GM23248 (cell line): Measurements from ENCODE around the gene CCNF. TPM values are rescaled to one million over a fixed set of nuclear protein-coding genes. Genes with fewer than 3 reads are reported as not detected.
"Not testable (repeated sequence)": the region's sequence is repeated elsewhere in the genome, so short reads cannot be mapped to it uniquely, and the experiment has no call there.

ENCODE experiments used
- DNase-seq: peaks from one replicate; pipeline ENCODE4 v3.0.0-alpha.2; 2015
- H2AFZ ChIP-seq: fragments of 200-600 bp; sonication (generic); 2 replicates; pipeline ENCODE4 v1.6.1; 2016; ENCODE audit warnings: antibody characterized with exemption
- H3F3A ChIP-seq: fragments of 200-600 bp; sonication (generic); 2 replicates; pipeline ENCODE4 v1.6.1; 2016; ENCODE audit warnings: mild to moderate bottlenecking, antibody characterized with exemption, mixed run types; ENCODE audit not compliant: insufficient read depth
- H3K27ac ChIP-seq: fragments of 200-600 bp; sonication (generic); 2 replicates; pipeline ENCODE4 v1.5.1; 2016; ENCODE audit warnings: mild to moderate bottlenecking
- H3K27me3 ChIP-seq: fragments of 200-600 bp; sonication (generic); replicated peaks from 2 replicates; pipeline ENCODE4 v1.6.1; 2016; ENCODE audit warnings: mild to moderate bottlenecking; ENCODE audit not compliant: insufficient read depth
- H3K36me3 ChIP-seq: fragments of 200-600 bp; sonication (generic); 2 replicates; pipeline ENCODE4 v1.6.1; 2016; ENCODE audit warnings: low read depth, mild to moderate bottlenecking
- H3K4me1 ChIP-seq: fragments of 200-600 bp; sonication (generic); 2 replicates; pipeline ENCODE4 v1.6.1; 2016; ENCODE audit warnings: mild to moderate bottlenecking; ENCODE audit not compliant: insufficient read depth
- H3K4me2 ChIP-seq: fragments of 200-600 bp; sonication (generic); one replicate; pipeline ENCODE4 v1.6.1; 2016; ENCODE audit warnings: mild to moderate bottlenecking; ENCODE audit not compliant: unreplicated experiment
- H3K4me3 ChIP-seq: fragments of 200-600 bp; sonication (generic); 2 replicates; pipeline ENCODE4 v1.5.1; 2016; ENCODE audit warnings: mild to moderate bottlenecking
- H3K79me2 ChIP-seq: fragments of 200-600 bp; sonication (generic); 2 replicates; pipeline ENCODE4 v1.6.1; 2016; ENCODE audit warnings: mild to moderate bottlenecking; ENCODE audit not compliant: insufficient read depth
- H3K9ac ChIP-seq: fragments of 200-600 bp; sonication (generic); 2 replicates; pipeline ENCODE4 v1.6.1; 2016; ENCODE audit warnings: mild to moderate bottlenecking
- H3K9me2 ChIP-seq: fragments of 200-600 bp; sonication (generic); 2 replicates; pipeline ENCODE4 v1.6.1; 2016; ENCODE audit warnings: mixed run types, mild to moderate bottlenecking, moderate library complexity; ENCODE audit not compliant: insufficient read depth
- H3K9me3 ChIP-seq: fragments of 200-600 bp; sonication (generic); one replicate; pipeline ENCODE4 v1.6.1; 2017; ENCODE audit warnings: low read depth
- H4K20me1 ChIP-seq: fragments of 200-600 bp; sonication (generic); 2 replicates; pipeline ENCODE4 v1.6.0; 2016; ENCODE audit not compliant: insufficient read depth
- EZH2 ChIP-seq: fragments of 200-600 bp; sonication (generic); IDR thresholded peaks from 2 replicates; pipeline ENCODE4 v1.6.1; 2018; ENCODE audit warnings: antibody characterized with exemption, mild to moderate bottlenecking; ENCODE audit not compliant: insufficient read depth, poor library complexity, severe bottlenecking
- EZH2phosphoT487 ChIP-seq: fragments of 200-600 bp; sonication (generic); IDR thresholded peaks from 2 replicates; pipeline ENCODE4 v1.6.1; 2018; ENCODE audit warnings: antibody characterized with exemption, moderate library complexity, mild to moderate bottlenecking, low read depth; ENCODE audit not compliant: insufficient read depth
- WGBS, 2 experiments: methylation state at CpG; one replicate each; pipeline ENCODE4 v1.1.6; 2015 to 2017; ENCODE audit warnings: low lambda C conversion rate in 2 of 2, low coverage in 1 of 2; ENCODE audit errors: missing lambda C conversion rate in 2 of 2; 5-methylcytosine and 5-hydroxymethylcytosine counted together
- in situ Hi-C: fragments of 300-500 bp; cut with MboI; formaldehyde crosslinking; loops from 2 replicates; pipeline ENCODE4 v1.15.0; 2020
- polyA plus RNA-seq: library from polyadenylated mRNA; unstranded; fragments of >200 nt; fragmentation: Nextera tagmentation; extraction: Ambion mirVana; gene quantifications from 2 replicates; pipeline ENCODE4 v1.2.1, GENCODE V29; 2016
- total RNA-seq: library from RNA; depleted of rRNA; stranded (reverse); fragments of >200 nt; shearing (Covaris generic); gene quantifications from 2 replicates; pipeline ENCODE4 v1.2.3, GENCODE V29; 2014

The CCNF gene
- total and polyA plus RNA-seq, 2 experiments from 2014 or later, result 9.3 to 11.5 TPM

DNA sequence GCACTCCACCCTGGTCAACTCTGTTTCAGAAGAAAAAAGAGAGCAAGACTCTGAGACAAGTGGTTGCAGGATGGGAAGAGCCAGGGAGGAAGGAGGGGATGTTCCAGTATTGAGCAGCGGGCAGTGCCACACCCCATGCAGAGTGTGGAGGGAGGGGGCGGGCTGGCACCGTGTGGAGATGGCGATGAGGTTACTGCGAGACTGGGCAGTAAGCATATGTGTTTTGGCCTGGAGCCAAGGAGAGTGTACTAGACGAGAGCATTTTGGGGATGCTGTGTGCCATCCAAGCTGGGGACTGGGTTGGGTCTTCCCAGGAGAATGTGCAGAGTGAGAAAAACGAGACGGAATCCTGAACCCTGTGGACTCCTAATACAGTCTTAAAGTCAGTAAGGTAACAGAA is 49.0 kb downstream of the CCNF start:
- in situ Hi-C loops, result no loop called here
- H2AFZ ChIP-seq, result no peak overlapping the region
- peaks cover 46% of the 10 kb centered on the region for H3K79me2 ChIP-seq
- H3K9ac ChIP-seq, result no peak overlapping the region
- no peak for DNase-seq
- no peaks in the 10 kb centered on the region for H3K36me3 ChIP-seq
- peaks cover 11% of the 10 kb centered on the region for H3K4me1 ChIP-seq
- no peaks in the 10 kb centered on the region for H4K20me1 ChIP-seq
- H3K27ac ChIP-seq, result no peak overlapping the region
- H3F3A ChIP-seq, result 0 out of 2 replicates have a peak, but pooled peaks cover 4% of the 10 kb centered on the region
- no peaks in the 10 kb centered on the region for H3K27me3 ChIP-seq
- H3K9me3 ChIP-seq, result no peaks in the 10 kb centered on the region
- H3K9me2 ChIP-seq, result no peaks in the 10 kb centered on the region
- whole genome bisulfite sequencing, 2 experiments, result 85 to 86% methylated on average over 8 of the region's 8 CpGs
- no peak overlapping the region for H3K4me2 ChIP-seq
- H3K4me3 ChIP-seq, result no peak overlapping the region
- TF ChIP-seq EZH2phosphoT487 (no peak), EZH2 (no peak)

DNA sequence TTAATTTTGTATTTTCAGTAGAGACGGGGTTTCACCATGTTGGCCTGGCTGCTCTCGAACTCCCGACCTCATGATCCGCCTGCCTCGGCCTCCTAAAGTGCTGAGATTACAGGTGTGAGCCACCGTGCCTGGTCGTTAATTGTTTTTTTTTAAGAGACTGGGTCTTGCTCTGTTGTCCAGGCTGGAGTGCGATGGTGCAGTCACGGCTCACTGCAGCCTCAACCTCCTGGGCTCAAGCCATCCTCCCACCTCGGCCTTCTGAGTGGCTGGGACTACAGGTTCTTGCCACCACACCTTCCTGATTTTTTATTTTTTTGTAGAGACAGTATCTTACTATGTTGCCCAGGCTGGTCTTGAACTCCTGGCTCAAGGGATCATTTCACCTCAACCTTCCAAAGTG is 50.7 kb downstream of the CCNF start:
- H3K9ac ChIP-seq, H3K9me2 ChIP-seq, DNase-seq, H3K4me3 ChIP-seq, H3K4me2 ChIP-seq, H3K36me3 ChIP-seq, H3K27me3 ChIP-seq, H3K27ac ChIP-seq, H3K9me3 ChIP-seq, H3F3A ChIP-seq, H2AFZ ChIP-seq, in situ Hi-C loops, H4K20me1 ChIP-seq: not testable (repeated sequence)
- Histone ChIP-seq H3K4me1 (peaks cover 18% of the 10 kb centered on the region), H3K79me2 (peaks cover 59% of the 10 kb centered on the region)
- WGBS, 2 experiments, result 94 to 96% methylated on average over 10 of the region's 10 CpGs

DNA sequence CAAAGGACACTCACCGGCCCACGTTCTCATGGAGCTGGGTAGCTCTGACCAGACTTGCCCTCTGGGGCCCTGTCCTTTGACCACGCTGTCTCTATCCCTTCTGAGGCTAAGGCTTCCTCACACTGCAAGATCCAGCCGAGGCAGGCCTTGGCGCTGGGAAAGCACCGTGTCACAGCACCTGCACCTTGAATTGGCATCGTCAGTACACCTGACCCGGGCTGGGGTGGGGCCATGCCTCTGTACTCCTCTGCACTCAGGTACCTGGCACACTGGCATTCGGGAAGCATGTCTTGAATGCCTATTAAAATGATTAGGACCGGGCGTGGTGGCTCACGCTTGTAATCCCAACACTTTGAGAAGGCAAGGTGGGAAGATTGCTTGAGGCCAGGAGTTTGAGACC is 51.7 kb downstream of the CCNF start:
- Histone ChIP-seq H3K27me3 (no peaks in the 10 kb centered on the region), H3K4me2 (no peak overlapping the region), H2AFZ (no peak overlapping the region), H3K4me3 (no peak overlapping the region), H3K4me1 (peaks cover 18% of the 10 kb centered on the region), H3K79me2 (peaks cover 62% of the 10 kb centered on the region), H4K20me1 (no peaks in the 10 kb centered on the region), H3K9me2 (no peaks in the 10 kb centered on the region), H3K27ac (no peak overlapping the region), H3K9ac (no peak overlapping the region), H3K36me3 (no peaks in the 10 kb centered on the region), H3K9me3 (no peaks in the 10 kb centered on the region), H3F3A (peaks cover 10% of the 10 kb centered on the region; the same call in 1 of the 2 replicates)
- no peak for DNase-seq
- no peak for TF ChIP-seq EZH2phosphoT487
- no peak for TF ChIP-seq EZH2
- in situ Hi-C loops, result no loop called here
- WGBS, 2 experiments, result 86 to 90% methylated on average over 12 of the region's 12 CpGs

GRCh38 chr16:2481676-2482075 is 52.4 kb downstream of the CCNF start:
- no peak overlapping the region for H2AFZ ChIP-seq
- no peaks in the 10 kb centered on the region for H3K27me3 ChIP-seq
- no peak overlapping the region for H3K27ac ChIP-seq
- in situ Hi-C loops, result no loop called here
- no peak for DNase-seq
- H3K9me3 ChIP-seq, result no peaks in the 10 kb centered on the region
- H3K9ac ChIP-seq, result peak overlapping the region; percentile 86; the same call in 1 of the 2 replicates
- no peak for TF ChIP-seq EZH2phosphoT487
- no peak for TF ChIP-seq EZH2
- peaks cover 61% of the 10 kb centered on the region for H3K79me2 ChIP-seq
- no peak overlapping the region for H3K4me3 ChIP-seq
- H3K4me1 ChIP-seq, result peaks cover 18% of the 10 kb centered on the region
- H3K4me2 ChIP-seq, result no peak overlapping the region
- WGBS, 2 experiments, result 69 to 80% methylated on average over 7 of the region's 7 CpGs
- no peaks in the 10 kb centered on the region for H3K9me2 ChIP-seq
- H3K36me3 ChIP-seq, result no peaks in the 10 kb centered on the region
- no peaks in the 10 kb centered on the region for H4K20me1 ChIP-seq
- peaks cover 10% of the 10 kb centered on the region; the same call in 1 of the 2 replicates for H3F3A ChIP-seq

DNA sequence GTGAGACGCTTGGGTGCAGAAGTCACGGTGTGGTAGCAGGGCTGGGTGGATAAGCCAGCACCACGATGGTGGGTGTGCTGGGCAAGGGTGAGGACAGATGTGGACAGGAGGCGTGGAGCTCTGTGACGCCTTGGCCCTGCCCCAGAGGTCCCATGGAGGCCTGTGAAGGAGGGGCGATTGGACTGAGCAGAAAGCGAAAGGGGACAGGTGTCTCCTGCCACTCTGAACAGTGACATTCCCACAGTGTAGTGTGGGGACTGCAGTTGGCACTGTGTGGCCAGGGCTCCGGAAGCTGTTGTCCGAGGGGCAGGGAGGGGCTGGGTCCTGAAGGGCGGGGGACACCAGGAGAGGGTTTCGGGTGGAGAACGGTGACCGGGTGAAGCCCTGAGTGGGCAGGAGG is 53.0 kb downstream of the CCNF start:
- no peaks in the 10 kb centered on the region for H3K9me2 ChIP-seq
- WGBS, 2 experiments, result 44 to 48% methylated on average over 12 to 13 of the region's 13 CpGs
- DNase-seq, result no peak
- in situ Hi-C loops, result no loop called here
- TF ChIP-seq EZH2 (no peak), EZH2phosphoT487 (no peak)
- H3K27ac ChIP-seq, result peak overlapping the region; percentile 86
- peak overlapping the region; percentile 57 for H3K4me2 ChIP-seq
- peaks cover 10% of the 10 kb centered on the region; the same call in 1 of the 2 replicates for H3F3A ChIP-seq
- peaks cover 18% of the 10 kb centered on the region for H3K4me1 ChIP-seq
- peaks cover 63% of the 10 kb centered on the region for H3K79me2 ChIP-seq
- peak overlapping the region; percentile 86 for H3K9ac ChIP-seq
- H4K20me1 ChIP-seq, result no peaks in the 10 kb centered on the region
- peak overlapping the region; percentile 57; the same call in 1 of the 2 replicates for H3K4me3 ChIP-seq
- no peaks in the 10 kb centered on the region for H3K36me3 ChIP-seq
- H3K27me3 ChIP-seq, result no peaks in the 10 kb centered on the region
- H2AFZ ChIP-seq, result peak overlapping the region; percentile 72
- no peaks in the 10 kb centered on the region for H3K9me3 ChIP-seq
